GM12801 (cell line): ENCODE data around the gene TMEM30A.

ENCODE experiments used
- TF ChIP-seq, protein P1 (sequence below): IDR thresholded peaks from one replicate; pipeline ENCODE4 v1.5.1; 2011; ENCODE audit warnings: control low read depth; ENCODE audit not compliant: insufficient read length; ENCODE audit errors: extremely low read depth

The TMEM30A gene

DNA sequence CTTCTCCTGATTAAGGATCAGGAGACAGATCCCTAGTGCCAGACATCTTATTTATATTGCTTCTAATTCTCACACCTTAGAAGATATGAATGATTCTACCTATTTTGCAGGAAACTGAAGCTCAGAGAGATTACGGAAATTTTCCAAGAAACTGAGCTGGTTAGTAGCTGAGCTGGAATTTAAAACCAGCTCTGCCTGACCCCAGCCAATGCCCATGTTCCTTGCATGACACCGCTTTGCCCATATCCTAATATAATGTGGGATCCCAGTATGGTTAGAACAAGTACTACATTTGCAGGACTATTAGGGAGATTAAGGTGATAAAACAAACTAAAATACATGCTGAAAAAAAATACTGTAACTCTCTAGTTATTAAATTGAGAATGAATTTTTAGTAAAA lies 1.9 kb downstream of the TMEM30A start:
- TF ChIP-seq, protein P1, sequence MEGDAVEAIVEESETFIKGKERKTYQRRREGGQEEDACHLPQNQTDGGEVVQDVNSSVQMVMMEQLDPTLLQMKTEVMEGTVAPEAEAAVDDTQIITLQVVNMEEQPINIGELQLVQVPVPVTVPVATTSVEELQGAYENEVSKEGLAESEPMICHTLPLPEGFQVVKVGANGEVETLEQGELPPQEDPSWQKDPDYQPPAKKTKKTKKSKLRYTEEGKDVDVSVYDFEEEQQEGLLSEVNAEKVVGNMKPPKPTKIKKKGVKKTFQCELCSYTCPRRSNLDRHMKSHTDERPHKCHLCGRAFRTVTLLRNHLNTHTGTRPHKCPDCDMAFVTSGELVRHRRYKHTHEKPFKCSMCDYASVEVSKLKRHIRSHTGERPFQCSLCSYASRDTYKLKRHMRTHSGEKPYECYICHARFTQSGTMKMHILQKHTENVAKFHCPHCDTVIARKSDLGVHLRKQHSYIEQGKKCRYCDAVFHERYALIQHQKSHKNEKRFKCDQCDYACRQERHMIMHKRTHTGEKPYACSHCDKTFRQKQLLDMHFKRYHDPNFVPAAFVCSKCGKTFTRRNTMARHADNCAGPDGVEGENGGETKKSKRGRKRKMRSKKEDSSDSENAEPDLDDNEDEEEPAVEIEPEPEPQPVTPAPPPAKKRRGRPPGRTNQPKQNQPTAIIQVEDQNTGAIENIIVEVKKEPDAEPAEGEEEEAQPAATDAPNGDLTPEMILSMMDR: no peak

DNA sequence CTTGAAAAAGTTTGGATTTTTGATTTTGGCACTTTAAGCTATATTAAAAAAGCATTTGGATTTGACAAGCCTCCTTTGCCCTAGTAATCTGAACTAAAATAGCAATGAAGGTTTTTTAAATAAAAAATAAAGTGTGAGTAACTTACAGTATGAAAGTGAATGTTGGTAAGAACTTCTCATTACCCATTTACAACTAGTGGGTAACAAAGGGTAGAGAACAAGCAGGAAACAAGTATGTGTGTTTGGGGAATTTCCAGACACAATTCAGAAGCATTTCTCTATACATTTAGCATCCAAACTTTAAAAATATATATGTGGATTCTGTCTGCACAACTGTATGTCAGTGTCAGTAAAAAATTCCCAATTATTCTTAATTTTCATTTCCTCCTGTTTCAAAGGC lies 2.9 kb downstream of the TMEM30A start:
- TF ChIP-seq, protein P1: no peak

GRCh38 chr6:75280131-75280855 lies 4.3 kb downstream of the TMEM30A start:
- TF ChIP-seq, protein P1: no peak

- TF ChIP-seq, protein P1: no peak
Measured at GRCh38 chr6:75279418-75279817, 5.2 kb downstream of the TMEM30A start.

DNA sequence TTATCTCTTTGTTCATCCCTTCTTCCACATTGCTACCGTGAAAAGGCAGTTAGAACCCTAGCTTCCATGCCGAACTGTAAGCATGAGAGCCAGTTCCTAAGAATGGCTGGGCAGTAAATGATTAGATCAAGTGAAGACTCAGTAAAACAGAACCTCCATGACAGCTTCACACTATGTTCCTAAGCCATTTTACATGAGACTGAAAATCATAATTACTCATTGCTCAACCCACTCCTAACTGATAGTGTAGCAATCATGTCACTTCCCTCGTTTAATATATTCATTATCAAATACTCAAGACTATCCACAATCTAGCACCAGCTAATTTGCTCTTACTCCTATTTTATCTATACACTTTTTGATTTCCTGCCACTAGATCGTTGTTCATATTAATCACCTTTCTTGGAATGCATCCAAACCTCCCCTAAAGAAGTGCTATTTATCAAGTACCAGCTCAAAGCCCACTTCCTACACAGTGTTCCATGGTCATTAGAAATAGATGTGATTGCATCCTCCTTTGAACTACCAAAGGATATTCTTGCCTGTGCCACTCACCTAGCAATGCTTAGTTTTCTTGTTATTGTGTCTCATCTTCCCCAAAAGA lies 6.0 kb downstream of the TMEM30A start:
- TF ChIP-seq, protein P1: no peak

- TF ChIP-seq, protein P1: no peak
Measured at GRCh38 chr6:75275067-75275466, 9.5 kb downstream of the TMEM30A start.

DNA sequence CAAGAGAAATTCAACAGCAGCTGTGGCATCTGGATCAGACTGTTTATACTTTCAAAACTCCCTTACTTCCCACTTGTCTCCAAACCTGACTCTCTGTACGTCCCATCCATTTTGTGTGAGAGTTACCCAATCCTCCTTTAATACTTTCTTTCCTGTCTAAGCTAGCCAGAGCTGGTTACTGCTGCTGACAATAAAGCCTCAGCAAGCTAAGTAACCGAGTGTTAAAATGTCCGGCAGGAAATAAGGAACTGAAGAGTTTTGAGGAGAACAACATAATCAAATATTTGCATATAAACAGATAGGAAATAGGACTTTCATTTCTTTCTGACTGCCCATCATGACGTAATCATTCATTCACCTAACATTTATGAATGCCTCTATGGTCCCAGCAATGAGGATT lies 11.6 kb downstream of the TMEM30A start:
- TF ChIP-seq, protein P1: no peak
